CD4-positive, alpha-beta T cell treated with Interleukin-10 for 1 hour (primary cell): Measurements from ENCODE around the gene DHRS2.
"Not testable (repeated sequence)": the region's sequence is repeated elsewhere in the genome, so short reads cannot be mapped to it uniquely, and the experiment has no call there.

Source experiments
- DNase-seq: peaks from one replicate; pipeline ENCODE4 v3.0.0-alpha.2; 2020

The DHRS2 gene

GRCh38 chr14:23636317-23637211, at the start of gene DHRS2:
DHRS2 (plus strand) TSS chr14:23636364; CDS start chr14:23638865, 2,501 bp downstream.
- DNase-seq = no peak

DNA sequence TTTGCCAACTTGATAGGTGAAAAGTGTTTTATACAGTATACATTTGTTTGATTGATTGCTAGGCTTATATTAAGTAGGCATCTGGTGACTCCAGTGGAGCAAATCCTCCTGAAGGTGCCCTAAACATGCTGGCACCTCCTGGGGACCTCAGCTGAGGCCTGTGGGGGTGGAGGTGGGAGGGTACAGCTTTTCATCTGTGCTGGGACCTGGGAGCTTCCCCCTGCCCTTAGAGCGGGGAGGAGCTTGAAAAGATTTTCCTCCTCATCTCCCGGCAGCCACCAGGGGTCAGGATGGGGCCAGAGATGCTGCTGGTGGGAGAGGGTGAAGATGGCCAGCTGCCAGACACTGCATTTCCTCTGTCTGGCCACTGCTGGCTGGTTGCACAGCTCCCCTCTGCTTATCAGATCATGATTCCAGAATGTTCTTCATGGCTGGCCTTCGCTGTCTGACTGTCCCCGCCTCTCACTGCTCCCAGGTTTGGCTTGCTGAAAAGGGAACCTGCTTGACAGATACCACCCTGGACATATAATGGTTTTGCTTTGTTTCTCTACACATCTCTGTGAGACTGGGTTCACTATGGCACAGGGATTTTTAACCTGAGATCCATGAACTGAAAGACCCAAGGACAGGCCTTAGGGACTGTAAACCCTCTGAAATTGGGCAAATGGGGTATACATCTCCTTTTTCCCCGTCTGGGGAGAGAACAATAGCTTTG, 47.1 kb upstream of the DHRS2 start:
- DNase-seq = peak; percentile 84

DNA sequence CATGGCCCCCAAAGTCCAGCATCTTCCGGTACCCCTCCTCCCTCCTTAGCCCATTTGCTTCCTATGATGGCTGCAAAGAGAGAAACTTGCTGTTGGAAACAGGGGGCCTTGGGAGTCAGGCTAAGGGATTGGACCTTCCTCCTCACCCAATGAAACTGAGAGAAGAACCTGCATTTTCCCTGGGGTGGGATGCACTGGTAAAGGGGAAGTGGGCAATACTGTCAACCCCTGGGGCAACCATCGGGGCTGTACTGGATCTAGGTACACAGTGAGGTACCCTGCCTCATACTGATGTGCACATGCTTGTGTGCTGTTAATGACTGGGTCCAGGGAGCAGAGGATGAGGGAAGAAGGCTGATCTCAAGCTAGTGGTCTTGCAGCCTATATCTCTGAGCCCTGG, 46.6 kb upstream of the DHRS2 start:
- DNase-seq = no peak

DNA sequence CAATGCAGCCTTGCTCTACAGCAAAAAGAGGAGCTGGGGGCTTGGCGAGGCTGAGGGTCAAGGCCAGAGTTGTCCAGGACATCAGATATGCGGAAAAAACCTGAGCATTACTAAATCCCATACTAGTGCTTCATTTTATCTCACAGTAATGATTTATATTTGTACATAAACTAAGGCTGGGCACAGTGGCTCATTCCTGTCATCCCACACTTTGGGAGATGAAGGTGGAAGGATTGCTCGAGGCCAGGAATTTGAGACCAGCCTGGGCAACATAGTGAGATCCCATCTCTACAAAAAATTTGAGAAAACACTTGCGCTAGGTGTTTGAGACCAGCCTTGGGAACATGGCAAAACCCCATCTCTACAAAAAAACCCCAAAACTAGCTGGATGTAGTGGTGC, 46.0 kb upstream of the DHRS2 start:
- DNase-seq = no peak

- not testable (repeated sequence) for DNase-seq
These were observed 42.0 kb upstream of the DHRS2 start for GRCh38 chr14:23594191-23594590.

GRCh38 chr14:23600322-23600707, 35.8 kb upstream of the DHRS2 start:
- no peak for DNase-seq

- DNase-seq = no peak
These were observed 35.4 kb upstream of the DHRS2 start for GRCh38 chr14:23600806-23601205.

DNA sequence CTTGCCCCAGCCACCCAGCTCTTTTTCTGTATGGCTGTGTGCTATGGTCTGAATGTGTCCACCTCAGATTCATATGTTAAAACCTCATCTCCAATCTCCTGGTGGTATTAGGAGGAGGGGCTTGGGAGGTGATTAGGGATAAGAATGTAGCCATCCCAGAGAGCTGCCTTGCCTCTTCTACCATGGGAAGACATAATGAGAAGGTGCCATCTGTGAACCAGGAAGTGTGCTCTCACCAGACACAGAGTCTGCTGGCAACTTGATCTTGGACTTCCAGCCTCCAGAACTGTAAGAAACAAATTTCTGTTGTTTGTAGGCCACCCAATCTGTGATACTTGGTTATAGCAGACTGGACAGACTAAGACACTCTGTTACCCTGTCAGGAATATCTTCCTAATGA, 34.7 kb upstream of the DHRS2 start:
- no peak for DNase-seq

GRCh38 chr14:23601845-23602180, 34.4 kb upstream of the DHRS2 start:
- no peak for DNase-seq

DNA sequence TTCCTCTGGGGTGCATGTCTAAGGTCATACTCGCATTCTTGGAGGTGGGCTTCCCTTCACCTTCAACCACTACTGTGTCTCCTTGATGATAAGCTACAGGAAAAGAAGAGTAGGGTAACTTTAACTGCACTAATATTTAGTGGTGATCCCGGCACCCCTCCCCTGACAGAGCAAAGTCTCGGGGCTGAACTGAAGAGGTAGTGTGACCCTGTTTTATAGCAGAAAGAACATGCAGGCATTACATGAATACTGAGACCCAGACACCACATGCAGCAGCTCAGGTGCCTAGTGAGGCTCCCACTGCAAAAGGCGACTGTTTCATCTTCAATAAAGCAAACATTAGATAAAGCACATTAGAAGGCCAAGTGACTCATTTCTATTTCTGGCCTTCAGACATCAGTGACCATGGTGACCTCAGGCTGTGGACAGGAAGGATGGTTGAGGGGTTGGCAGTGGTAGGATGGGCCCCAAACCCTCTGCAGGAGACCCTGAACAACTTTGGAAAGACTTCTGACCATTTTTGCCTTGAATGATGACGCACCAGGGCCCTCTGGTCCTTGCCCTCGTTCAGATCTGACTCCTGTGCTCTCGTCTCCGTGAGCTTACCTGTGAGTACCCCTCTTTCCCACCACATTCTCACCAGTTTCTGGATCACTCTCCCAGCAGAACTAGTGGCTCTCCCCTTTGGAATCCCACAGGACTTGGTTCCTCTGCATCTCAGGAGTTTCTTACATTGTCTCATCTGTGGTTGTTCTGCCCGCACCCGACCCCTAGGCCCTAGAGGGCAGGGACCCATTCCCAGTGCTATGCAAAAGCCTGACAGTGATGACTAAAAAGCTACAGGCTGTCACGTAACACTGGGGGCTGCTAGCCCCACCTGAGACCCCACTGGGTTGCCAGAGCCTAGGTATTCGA, 33.7 kb upstream of the DHRS2 start:
- DNase-seq = no peak

DNA sequence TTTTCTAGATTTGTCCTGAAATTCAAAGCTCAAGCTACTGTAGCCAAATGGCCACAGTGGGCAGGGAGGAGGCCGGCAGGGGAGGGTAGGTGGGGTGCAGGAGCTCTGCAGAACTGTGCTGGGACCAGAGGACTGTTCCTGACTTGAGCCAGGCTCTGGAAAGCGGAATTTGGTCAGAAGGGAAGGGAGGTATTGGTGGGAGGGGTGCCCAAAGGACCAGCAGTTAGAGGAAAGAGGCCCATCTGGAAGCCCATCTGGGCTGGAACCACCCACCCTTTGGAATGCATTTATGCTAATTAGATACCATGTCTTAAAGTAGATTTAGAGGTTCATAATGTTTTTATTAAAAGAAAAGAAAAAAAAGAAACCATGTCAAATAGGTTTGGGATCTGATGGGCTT, 33.1 kb upstream of the DHRS2 start:
- no peak for DNase-seq

DNA sequence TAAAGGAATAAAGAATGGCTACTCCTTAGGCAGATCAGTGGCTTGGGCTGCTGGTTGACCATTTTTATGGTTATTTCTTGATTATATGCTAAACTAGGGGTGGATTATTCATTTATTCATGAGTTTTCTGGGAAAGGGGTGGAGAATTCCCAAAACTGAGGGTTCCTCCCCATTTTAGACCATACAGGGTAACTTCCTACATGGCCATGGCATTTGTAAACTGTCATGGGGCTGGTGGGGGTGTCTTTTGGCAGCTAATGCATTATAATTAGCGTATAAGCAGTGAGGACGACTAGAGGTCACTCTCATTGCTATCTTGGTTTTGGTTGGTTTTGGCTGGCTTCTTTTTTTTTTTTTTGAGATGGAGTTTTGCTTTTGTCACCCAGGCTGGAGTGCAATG, 32.0 kb upstream of the DHRS2 start:
- DNase-seq = no peak

- DNase-seq = no peak
These were observed 31.4 kb upstream of the DHRS2 start for GRCh38 chr14:23604675-23605170.

GRCh38 chr14:23605931-23606585, 30.1 kb upstream of the DHRS2 start:
- DNase-seq = no peak

DNA sequence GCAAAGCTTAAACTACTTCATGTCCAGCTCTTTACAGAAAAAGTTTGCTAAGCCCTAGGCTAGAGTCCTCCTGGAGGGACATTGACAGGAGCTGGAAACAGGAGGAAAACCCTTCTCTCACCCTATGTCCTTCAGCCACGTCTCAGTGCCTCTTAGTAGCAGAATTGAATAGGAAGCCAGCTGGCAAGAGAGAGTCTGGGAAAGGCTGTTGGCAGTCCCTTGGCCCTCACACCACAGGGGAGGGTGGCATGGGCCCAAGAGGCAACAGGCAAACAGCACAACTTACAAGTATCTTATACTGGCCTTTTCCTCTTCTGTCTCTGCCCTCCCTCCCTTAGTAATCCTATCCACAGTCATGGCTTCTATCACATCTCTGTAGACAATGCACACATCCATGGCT, 27.7 kb upstream of the DHRS2 start:
- DNase-seq = no peak

DNA sequence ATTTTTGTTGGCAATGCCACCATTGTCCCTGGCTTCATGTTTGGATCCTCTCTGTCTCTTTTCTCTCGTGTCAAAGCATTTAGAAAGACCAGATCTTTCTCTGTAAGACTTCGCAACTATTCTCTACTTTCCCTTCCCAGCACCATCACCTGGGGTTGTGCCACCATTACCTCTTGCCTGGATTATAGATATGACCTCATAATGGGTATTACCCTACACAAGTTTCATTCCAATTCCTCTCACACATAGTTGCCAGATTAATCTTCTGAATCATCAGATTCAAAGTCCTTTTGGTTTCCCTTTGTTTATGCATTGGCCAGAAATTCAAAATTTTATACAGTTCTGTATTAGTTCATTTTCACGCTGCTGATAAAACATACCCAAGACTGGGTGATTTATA, 27.2 kb upstream of the DHRS2 start:
- DNase-seq = no peak

GRCh38 chr14:23609411-23610089, 26.6 kb upstream of the DHRS2 start:
- not testable (repeated sequence) for DNase-seq

- DNase-seq = peak; percentile 44
These were observed 25.9 kb upstream of the DHRS2 start for GRCh38 chr14:23610090-23610814.

DNA sequence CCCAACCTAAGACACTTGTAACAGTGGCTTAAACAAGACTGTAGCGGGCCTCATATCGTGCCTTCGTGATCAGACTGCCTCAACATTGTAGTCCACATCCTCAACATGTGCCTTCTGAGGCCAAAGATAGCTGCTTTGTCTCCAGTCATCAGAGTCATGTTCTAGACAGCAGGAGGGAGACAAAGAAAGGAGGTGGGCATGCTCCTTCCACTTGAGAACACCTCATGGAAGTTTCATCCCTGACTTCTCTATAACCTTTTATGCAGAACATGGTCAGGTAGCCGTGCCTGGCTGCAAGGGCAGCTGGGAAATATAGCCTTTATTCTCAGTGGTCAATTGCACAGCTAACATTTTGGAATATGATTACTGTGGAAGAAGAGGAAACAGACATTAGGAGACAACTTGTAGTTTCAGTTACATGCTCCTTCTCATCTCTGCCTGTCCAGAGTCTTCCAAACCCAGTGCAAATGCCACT, 25.3 kb upstream of the DHRS2 start:
- no peak for DNase-seq

DNA sequence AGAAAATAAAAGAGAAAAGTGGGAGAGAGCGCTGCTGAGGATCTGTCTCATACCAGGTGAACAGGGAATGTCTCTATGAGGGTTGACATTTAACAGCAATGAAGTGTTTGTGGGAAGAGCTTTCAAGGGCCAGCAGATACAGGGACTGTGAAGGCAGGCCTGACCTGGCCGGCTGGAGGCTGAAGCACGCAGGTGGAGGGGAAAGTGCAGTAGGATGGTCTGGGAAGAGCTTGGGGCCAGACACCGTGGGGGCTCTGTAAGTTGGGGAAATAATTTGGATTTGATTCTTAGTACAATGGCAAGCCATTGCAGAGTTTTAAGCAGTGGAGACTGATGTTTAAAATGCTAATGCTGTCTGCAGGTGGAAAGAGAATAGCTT, 23.8 kb upstream of the DHRS2 start:
- DNase-seq = no peak

DNA sequence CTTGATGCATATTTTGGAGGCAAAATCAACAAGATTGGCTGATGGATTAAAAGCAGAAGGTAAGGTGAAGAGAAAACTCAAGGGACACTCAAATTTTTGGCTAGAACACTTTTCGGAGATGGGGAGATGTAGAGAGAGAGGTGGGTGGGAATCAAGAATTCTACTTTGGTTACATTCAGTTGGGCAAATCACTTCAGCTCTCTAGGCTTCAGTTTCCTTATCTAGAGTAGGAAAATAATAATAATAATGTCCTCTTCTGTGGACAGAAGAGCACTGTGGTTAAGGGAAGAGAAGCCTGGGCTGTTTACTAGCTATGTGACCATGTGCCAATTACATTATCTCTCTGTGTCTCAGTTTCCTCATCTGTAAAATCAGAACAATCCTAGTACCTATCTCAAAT, 23.4 kb upstream of the DHRS2 start:
- no peak for DNase-seq
